ENCODE measurements around the gene LGSN.

LGSN gene

GRCh38 chr6:63305277-63305676, 14.5 kb downstream of the LGSN start:
- DNase-seq (ENCODE audit: low read depth) = no peak
- no peak for TF ChIP-seq CTCF (IDR thresholded peaks at IDR 0.05; ENCODE audit: control insufficient read depth, extremely low read depth, insufficient read depth)
- no peak overlapping the region for H3K4me3 ChIP-seq (ENCODE audit: low read depth, low read length)

GRCh38 chr6:63303476-63303875, 16.3 kb downstream of the LGSN start:
- TF ChIP-seq CTCF (IDR thresholded peaks at IDR 0.05; ENCODE audit: control insufficient read depth, extremely low read depth, insufficient read depth) = no peak
- DNase-seq (ENCODE audit: low read depth) = no peak
- no peak overlapping the region for H3K4me3 ChIP-seq (ENCODE audit: low read depth, low read length)

- no peak for DNase-seq (ENCODE audit: low read depth)
- no peak for TF ChIP-seq CTCF (IDR thresholded peaks at IDR 0.05; ENCODE audit: control insufficient read depth, extremely low read depth, insufficient read depth)
- H3K4me3 ChIP-seq (ENCODE audit: low read depth, low read length) = no peak overlapping the region
These were observed 20.1 kb downstream of the LGSN start for GRCh38 chr6:63299667-63300066.

- TF ChIP-seq CTCF (IDR thresholded peaks at IDR 0.05; ENCODE audit: control insufficient read depth, extremely low read depth, insufficient read depth) = 0 out of 2 replicates have a peak, but pooled peaks have one; percentile 12
- no peak overlapping the region for H3K4me3 ChIP-seq (ENCODE audit: low read depth, low read length)
These were observed 24.1 kb downstream of the LGSN start for GRCh38 chr6:63295553-63296194.

GRCh38 chr6:63290492-63291058, 29.2 kb downstream of the LGSN start:
- DNase-seq (ENCODE audit: low read depth) = no peak
- no peak for TF ChIP-seq CTCF (IDR thresholded peaks at IDR 0.05; ENCODE audit: control insufficient read depth, extremely low read depth, insufficient read depth)
- no peak overlapping the region for H3K4me3 ChIP-seq (ENCODE audit: low read depth, low read length)

More at GRCh38 chr6:63295553-63296194, 24.1 kb downstream of the LGSN start:
- no peak for DNase-seq (ENCODE audit: low read depth)

GRCh38 chr6:63289269-63289872, 30.4 kb downstream of the LGSN start:
- H3K4me3 ChIP-seq (ENCODE audit: low read depth, low read length) = no peak overlapping the region
- DNase-seq (ENCODE audit: low read depth) = no peak
- no peak for TF ChIP-seq CTCF (IDR thresholded peaks at IDR 0.05; ENCODE audit: control insufficient read depth, extremely low read depth, insufficient read depth)
